Peyer's patch (tissue), 4 donors: ENCODE results near the gene FUBP1. TPM values are rescaled to one million over a fixed set of nuclear protein-coding genes. Genes with fewer than 3 reads are reported as not detected.
"Not testable (repeated sequence)": the region's sequence is repeated elsewhere in the genome, so short reads cannot be mapped to it uniquely, and the experiment has no call there.

Experiments
- DNase-seq, 3 donors: peaks; one replicate each; pipeline ENCODE4 v3.0.0-alpha.2; 2017 to 2019
- H3K27ac ChIP-seq, 4 donors: fragments of 200-600 bp; sonication (generic); one replicate each; pipeline ENCODE4 v1.5.1; 2016 to 2019
- H3K27me3 ChIP-seq, 2 donors: fragments of 200-600 bp; sonication (generic); one replicate each; pipeline ENCODE4 v1.5.1; 2019
- H3K36me3 ChIP-seq, 3 donors: fragments of 200-600 bp; sonication (generic); one replicate each; pipeline ENCODE4 v1.5.1; 2016 to 2019
- H3K4me1 ChIP-seq, 4 donors: fragments of 200-600 bp; sonication (generic); one replicate each; pipeline ENCODE4 v1.5.1; 2016 to 2019
- H3K4me3 ChIP-seq, 4 donors: fragments of 200-600 bp; sonication (generic); 1 replicate in 3 of 4; 2 replicates in 1 of 4; pipeline ENCODE4 v1.5.1; 2016 to 2019; ENCODE audit warnings: mild to moderate bottlenecking in 1 of 4
- H3K9me3 ChIP-seq, 4 donors: fragments of 200-600 bp; sonication (generic); one replicate each; pipeline ENCODE4 v1.5.1; 2016 to 2019; ENCODE audit warnings: mild to moderate bottlenecking in 1 of 4
- POLR2A ChIP-seq, 2 donors: fragments of 450-650 bp; IDR thresholded peaks; one replicate each; pipeline ENCODE4 v1.5.1; 2017; ENCODE audit warnings: antibody characterized with exemption in 2 of 2, mild to moderate bottlenecking in 2 of 2, moderate library complexity in 2 of 2
- total RNA-seq, 4 donors: library from RNA; depleted of rRNA; stranded (reverse); fragments of >200 nt; gene quantifications; one replicate each; pipeline ENCODE4 v1.1.0, GENCODE V29; 2016
- TF ChIP-seq, protein P1 (sequence below), 6 experiments: fragments of 450-650 bp in 4 of 6; fragments of 200-600 bp in 2 of 6; sonication (generic) in 1 of 6; IDR thresholded peaks; one replicate each; pipeline ENCODE4 v1.5.1; 2017 to 2019; ENCODE audit warnings: antibody characterized with exemption in 6 of 6, mild to moderate bottlenecking in 3 of 6, moderate library complexity in 1 of 6

The FUBP1 gene
- total RNA-seq, 4 donors from 2014 or later, result 76.4 to 196 (median 129) TPM

DNA sequence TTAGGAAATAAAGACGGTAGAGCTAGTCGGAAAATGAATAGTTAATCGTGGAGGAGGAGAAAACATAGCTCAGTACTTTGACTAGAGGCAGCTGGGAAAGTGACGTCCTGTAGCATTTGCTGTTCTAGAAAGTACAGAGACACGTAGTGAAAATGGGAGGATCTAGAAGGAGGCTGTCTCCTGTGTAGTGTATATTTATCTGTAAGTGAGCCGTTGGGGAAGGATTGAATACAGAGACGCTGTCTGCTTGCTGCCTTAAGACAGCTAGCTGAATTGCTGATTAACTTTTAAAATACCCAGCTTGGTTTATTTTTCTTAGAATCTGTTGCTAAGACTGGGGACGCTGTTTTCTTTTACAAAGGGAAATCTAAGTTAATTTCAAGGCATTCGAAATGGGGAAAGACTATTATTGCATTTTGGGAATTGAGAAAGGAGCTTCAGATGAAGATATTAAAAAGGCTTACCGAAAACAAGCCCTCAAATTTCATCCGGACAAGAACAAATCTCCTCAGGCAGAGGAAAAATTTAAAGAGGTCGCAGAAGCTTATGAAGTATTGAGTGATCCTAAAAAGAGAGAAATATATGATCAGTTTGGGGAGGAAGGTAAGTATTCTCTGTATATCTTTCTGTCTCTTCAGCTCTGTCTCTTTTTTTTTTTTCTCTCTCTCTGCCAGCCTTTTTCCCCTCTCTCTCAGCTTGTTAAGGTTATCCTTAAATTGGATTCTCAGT is 26.0 kb upstream of the FUBP1 start, which contains the start of gene DNAJB4:
TSS of gene DNAJB4 (plus strand) at position 221 of the 729 bp plus-strand sequence. CDS start at position 393, 172 bp downstream.
- Histone ChIP-seq H3K27ac (peak within 1 kb of the TSS; percentile 64 to 88 (median 79)), H3K4me1 (peaks cover 0 to 15% (median 0%) of the 10 kb centered on the region in 4 donors), H3K9me3 (no peaks in the 10 kb centered on the region), H3K36me3 (no peaks in the 10 kb centered on the region), H3K4me3 (peak within 1 kb of the TSS; percentile 36 to 55 (median 48)), H3K27me3 (no peaks in the 10 kb centered on the region)
- peak in 2 of 3 donors; percentile 87 to 91 for DNase-seq
- TF ChIP-seq, protein P1, sequence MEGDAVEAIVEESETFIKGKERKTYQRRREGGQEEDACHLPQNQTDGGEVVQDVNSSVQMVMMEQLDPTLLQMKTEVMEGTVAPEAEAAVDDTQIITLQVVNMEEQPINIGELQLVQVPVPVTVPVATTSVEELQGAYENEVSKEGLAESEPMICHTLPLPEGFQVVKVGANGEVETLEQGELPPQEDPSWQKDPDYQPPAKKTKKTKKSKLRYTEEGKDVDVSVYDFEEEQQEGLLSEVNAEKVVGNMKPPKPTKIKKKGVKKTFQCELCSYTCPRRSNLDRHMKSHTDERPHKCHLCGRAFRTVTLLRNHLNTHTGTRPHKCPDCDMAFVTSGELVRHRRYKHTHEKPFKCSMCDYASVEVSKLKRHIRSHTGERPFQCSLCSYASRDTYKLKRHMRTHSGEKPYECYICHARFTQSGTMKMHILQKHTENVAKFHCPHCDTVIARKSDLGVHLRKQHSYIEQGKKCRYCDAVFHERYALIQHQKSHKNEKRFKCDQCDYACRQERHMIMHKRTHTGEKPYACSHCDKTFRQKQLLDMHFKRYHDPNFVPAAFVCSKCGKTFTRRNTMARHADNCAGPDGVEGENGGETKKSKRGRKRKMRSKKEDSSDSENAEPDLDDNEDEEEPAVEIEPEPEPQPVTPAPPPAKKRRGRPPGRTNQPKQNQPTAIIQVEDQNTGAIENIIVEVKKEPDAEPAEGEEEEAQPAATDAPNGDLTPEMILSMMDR (IDR thresholded peaks at IDR 0.05), result no peak
- peak; percentile 94 to 99 for TF ChIP-seq POLR2A (IDR thresholded peaks at IDR 0.05)

DNA sequence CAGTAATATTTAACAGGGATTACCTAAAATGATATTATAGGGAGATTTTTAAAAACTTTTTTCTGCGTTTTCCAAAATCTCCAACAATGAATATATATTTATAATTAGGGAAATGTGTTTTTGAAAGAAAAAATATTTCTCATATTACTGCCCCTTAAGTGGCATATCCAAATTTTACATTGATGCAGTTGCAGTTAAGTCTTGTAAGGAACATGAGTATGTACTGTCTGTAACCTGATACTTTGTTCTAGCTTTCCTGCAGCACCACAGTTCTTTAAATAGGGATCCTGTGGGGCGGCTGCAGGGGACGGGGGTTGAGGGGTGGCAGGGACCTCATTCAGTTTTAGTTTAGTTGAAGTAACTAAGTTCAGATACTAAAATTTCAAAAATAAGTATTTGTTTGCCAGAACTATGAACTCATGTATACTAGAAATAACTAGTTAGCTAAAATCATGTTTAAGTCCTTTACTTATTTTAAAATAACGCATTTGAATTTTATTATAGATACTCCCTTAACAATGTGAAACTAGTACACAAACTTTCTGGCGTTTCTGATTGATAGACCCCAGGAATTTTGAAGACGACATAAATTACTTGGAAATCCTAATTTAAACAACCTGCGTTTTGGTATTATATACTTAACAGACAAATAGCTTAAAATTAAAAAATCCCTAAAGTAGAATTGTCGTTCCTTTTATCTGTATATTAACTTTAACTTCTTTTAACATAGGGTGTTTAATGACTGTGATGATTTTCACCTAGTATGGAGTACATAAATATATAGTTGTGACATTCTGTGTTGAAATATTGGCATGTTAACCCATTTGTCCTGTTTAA is 25.2 kb upstream of the FUBP1 start:
- TF ChIP-seq, protein P1 (IDR thresholded peaks at IDR 0.05), result no peak
- TF ChIP-seq POLR2A (IDR thresholded peaks at IDR 0.05), result peak in 1 of 2 donors; percentile 36
- peak in 2 of 3 donors; percentile 59 to 69 for DNase-seq
- peak overlapping the region; percentile 64 to 88 (median 79) for H3K27ac ChIP-seq
- no peaks in the 10 kb centered on the region for H3K27me3 ChIP-seq
- H3K4me3 ChIP-seq, result peak overlapping the region; percentile 36 to 55 (median 48)
- H3K36me3 ChIP-seq, result no peaks in the 10 kb centered on the region
- no peaks in the 10 kb centered on the region for H3K9me3 ChIP-seq
- peaks cover 0 to 15% (median 0%) of the 10 kb centered on the region in 4 donors for H3K4me1 ChIP-seq

DNA sequence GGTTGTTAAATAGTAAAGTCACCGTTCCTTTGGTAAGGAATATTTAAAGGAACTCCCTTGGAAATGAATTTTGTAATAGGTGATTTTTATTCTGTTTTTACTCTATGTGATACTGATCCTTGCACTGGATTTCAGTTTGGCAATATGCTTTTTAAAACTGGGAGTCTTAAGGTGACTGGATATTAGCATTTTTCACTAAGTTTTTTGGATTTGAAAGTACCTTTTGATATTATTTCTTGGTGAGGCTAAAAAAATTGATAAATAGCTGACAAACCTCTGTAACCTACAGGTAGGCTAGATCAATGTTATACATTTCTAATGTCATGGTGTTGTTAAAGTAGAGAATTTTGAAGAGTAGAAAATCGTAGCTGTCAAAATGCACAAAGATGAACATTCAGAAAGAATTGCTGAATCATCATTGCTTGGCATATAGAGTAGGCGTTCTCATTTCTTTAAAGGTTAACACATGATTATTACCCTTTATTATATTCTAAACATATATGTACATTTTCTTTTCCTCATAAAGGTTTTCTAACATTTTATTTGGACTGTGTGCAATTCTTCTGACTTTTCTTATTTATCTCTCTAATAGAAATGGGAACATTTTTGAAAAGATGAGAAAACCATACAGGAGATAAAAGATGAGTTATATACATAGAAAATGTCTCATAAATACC is 24.3 kb upstream of the FUBP1 start:
- Histone ChIP-seq H3K27ac (peak overlapping the region in 2 of 4 donors; percentile 83 to 88), H3K36me3 (no peaks in the 10 kb centered on the region), H3K4me1 (peaks cover 0 to 15% (median 0%) of the 10 kb centered on the region in 4 donors), H3K27me3 (no peaks in the 10 kb centered on the region), H3K4me3 (no peak overlapping the region), H3K9me3 (no peaks in the 10 kb centered on the region)
- TF ChIP-seq, protein P1 (IDR thresholded peaks at IDR 0.05), result no peak
- TF ChIP-seq POLR2A (IDR thresholded peaks at IDR 0.05), result no peak
- DNase-seq, result no peak

DNA sequence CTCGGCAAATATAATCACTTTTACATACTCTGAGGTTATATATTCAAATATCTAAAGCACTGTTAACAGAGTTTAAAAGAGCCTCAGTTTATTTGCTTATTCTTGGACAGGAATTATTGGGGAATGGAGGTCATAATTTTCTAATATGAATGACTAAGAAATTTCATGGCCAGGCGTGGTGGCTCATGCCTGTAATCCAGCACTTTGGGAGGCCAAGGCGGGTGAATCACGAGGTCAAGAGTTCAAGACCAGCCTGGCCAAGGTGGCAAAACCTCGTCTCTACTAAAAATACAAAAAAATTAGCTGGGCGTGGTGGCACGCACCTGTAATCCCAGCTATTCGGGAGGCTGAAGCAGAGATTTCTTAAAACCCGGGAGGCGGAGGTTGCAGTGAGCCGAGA is 21.7 kb upstream of the FUBP1 start:
- H3K27me3 ChIP-seq, H3K36me3 ChIP-seq, H3K9me3 ChIP-seq, DNase-seq, H3K4me3 ChIP-seq: not testable (repeated sequence)
- Histone ChIP-seq H3K27ac (peak overlapping the region in 1 of 4 donors; percentile 0), H3K4me1 (peaks cover 0 to 10% (median 0%) of the 10 kb centered on the region in 4 donors)

DNA sequence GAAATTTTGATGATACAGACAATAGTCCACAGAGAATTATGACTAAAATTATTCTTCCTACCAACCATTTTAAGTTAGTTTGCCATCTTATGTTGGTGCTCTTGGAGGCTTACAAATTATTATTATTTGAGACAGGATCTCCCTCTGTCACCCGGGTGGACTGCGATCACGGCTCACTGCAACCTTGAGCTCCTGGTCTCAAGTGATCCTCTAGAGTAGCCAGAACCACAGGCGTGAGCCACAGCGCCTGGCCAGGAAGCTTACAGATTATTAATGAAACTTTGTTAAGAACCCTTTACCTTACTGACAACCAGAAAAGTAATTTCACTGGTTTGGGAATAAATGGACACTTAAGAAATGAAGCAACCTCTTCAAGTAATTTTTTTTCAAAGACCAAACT is 17.9 kb upstream of the FUBP1 start:
- H3K4me1 ChIP-seq, result no peaks in the 10 kb centered on the region
- DNase-seq, result no peak
- no peaks in the 10 kb centered on the region for H3K27me3 ChIP-seq
- no peak overlapping the region for H3K27ac ChIP-seq
- no peaks in the 10 kb centered on the region for H3K9me3 ChIP-seq
- H3K36me3 ChIP-seq, result no peaks in the 10 kb centered on the region
- H3K4me3 ChIP-seq, result no peak overlapping the region
- no peak for TF ChIP-seq POLR2A (IDR thresholded peaks at IDR 0.05)
- TF ChIP-seq, protein P1 (IDR thresholded peaks at IDR 0.05), result no peak
